H9 (cell line): ENCODE results near the gene SKIC8. TPM values are rescaled to one million over a fixed set of nuclear protein-coding genes. Genes with fewer than 3 reads are reported as not detected.

Experiments
- DNase-seq: peaks from one replicate; pipeline ENCODE4 v3.0.0-alpha.2; 2017
- H2AFZ ChIP-seq: one replicate; pipeline ENCODE4 v1.6.1; 2013; ENCODE audit warnings: mild to moderate bottlenecking, low read length, control low read depth, moderate library complexity
- H2AK5ac ChIP-seq: 2 replicates; pipeline ENCODE4 v1.6.1; 2013; ENCODE audit warnings: low read length, control low read depth, mixed read lengths; ENCODE audit not compliant: insufficient read length
- H2BK120ac ChIP-seq: one replicate; pipeline ENCODE4 v1.6.1; 2013; ENCODE audit warnings: low read depth, mild to moderate bottlenecking, low read length, control low read depth, inconsistent platforms; ENCODE audit not compliant: poor library complexity, severe bottlenecking
- H2BK12ac ChIP-seq: 2 replicates; pipeline ENCODE4 v1.6.1; 2013; ENCODE audit warnings: low read length, control low read depth, mixed read lengths, low read depth; ENCODE audit not compliant: insufficient read length
- H2BK15ac ChIP-seq: 2 replicates; pipeline ENCODE4 v1.6.1; 2013; ENCODE audit warnings: low read depth, low read length, control low read depth
- H2BK20ac ChIP-seq: one replicate; pipeline ENCODE4 v1.6.1; 2013; ENCODE audit warnings: low read depth, mild to moderate bottlenecking, low read length, control low read depth, inconsistent platforms; ENCODE audit not compliant: poor library complexity, severe bottlenecking
- H2BK5ac ChIP-seq: 2 replicates; pipeline ENCODE4 v1.6.1; 2013; ENCODE audit warnings: low read length, control low read depth, mixed read lengths; ENCODE audit not compliant: insufficient read length
- H3K14ac ChIP-seq: 2 replicates; pipeline ENCODE4 v1.6.1; 2013; ENCODE audit warnings: low read length, control low read depth; ENCODE audit not compliant: insufficient read depth
- H3K18ac ChIP-seq: 2 replicates; pipeline ENCODE4 v1.6.1; 2013; ENCODE audit warnings: low read depth, mild to moderate bottlenecking, mixed read lengths, low read length, control low read depth; ENCODE audit not compliant: insufficient read length
- H3K23ac ChIP-seq: 2 replicates; pipeline ENCODE4 v1.6.1; 2013; ENCODE audit warnings: low read length, control low read depth, mixed read lengths, low read depth; ENCODE audit not compliant: insufficient read length
- H3K23me2 ChIP-seq: 2 replicates; pipeline ENCODE4 v1.6.1; 2013; ENCODE audit warnings: low read depth, mild to moderate bottlenecking, mixed read lengths, low read length, control low read depth; ENCODE audit not compliant: insufficient read length, poor library complexity, severe bottlenecking
- H3K27ac ChIP-seq: 2 replicates; pipeline ENCODE4 v1.5.1; 2013; ENCODE audit warnings: low read length, control low read depth, mixed read lengths, low read depth; ENCODE audit not compliant: insufficient read length
- H3K27me3 ChIP-seq: 2 replicates; pipeline ENCODE4 v1.6.1; 2013; ENCODE audit warnings: low read length, control low read depth, inconsistent platforms; ENCODE audit not compliant: insufficient read depth
- H3K4ac ChIP-seq: 2 replicates; pipeline ENCODE4 v1.6.1; 2013; ENCODE audit warnings: low read depth, mild to moderate bottlenecking, control low read depth, inconsistent platforms, low read length, moderate library complexity
- H3K4me1 ChIP-seq: 2 replicates; pipeline ENCODE4 v1.6.1; 2013; ENCODE audit warnings: low read length, control low read depth, inconsistent platforms; ENCODE audit not compliant: insufficient read depth
- H3K4me2 ChIP-seq: 2 replicates; pipeline ENCODE4 v1.6.1; 2013; ENCODE audit warnings: low read length, control low read depth, mixed read lengths; ENCODE audit not compliant: insufficient read length, insufficient read depth
- H3K56ac ChIP-seq: 2 replicates; pipeline ENCODE4 v1.6.1; 2013; ENCODE audit warnings: low read depth, mild to moderate bottlenecking, mixed read lengths, low read length, control low read depth; ENCODE audit not compliant: insufficient read length
- H3K79me1 ChIP-seq: 2 replicates; pipeline ENCODE4 v1.6.1; 2013; ENCODE audit warnings: low read depth, mild to moderate bottlenecking, moderate library complexity, low read length, control low read depth, inconsistent platforms; ENCODE audit not compliant: insufficient read depth, poor library complexity, severe bottlenecking
- H3K79me2 ChIP-seq: 2 replicates; pipeline ENCODE4 v1.6.1; 2013; ENCODE audit warnings: low read length, control low read depth, inconsistent platforms; ENCODE audit not compliant: insufficient read depth
- H3K9ac ChIP-seq: 2 replicates; pipeline ENCODE4 v1.6.1; 2013; ENCODE audit warnings: low read length, control low read depth, mixed read lengths; ENCODE audit not compliant: insufficient read length; ENCODE audit errors: extremely low read depth
- H3K9me3 ChIP-seq: one replicate; pipeline ENCODE4 v1.6.1; 2013; ENCODE audit warnings: low read depth, low read length, inconsistent platforms; ENCODE audit not compliant: control insufficient read depth
- H3T11ph ChIP-seq: one replicate; pipeline ENCODE4 v1.6.1; 2013; ENCODE audit warnings: mild to moderate bottlenecking, low read length, control low read depth, inconsistent platforms
- H4K20me1 ChIP-seq: one replicate; pipeline ENCODE4 v1.6.1; 2013; ENCODE audit not compliant: control insufficient read depth, insufficient read length, insufficient read depth
- H4K5ac ChIP-seq: 2 replicates; pipeline ENCODE4 v1.6.1; 2013; ENCODE audit warnings: low read depth, mild to moderate bottlenecking, mixed read lengths, low read length, control low read depth; ENCODE audit not compliant: insufficient read length
- H4K8ac ChIP-seq: replicated peaks from 2 replicates; pipeline ENCODE4 v1.6.1; 2013; ENCODE audit warnings: low read length, control low read depth, mixed read lengths, low read depth; ENCODE audit not compliant: insufficient read length
- H4K91ac ChIP-seq: 2 replicates; pipeline ENCODE4 v1.6.1; 2013; ENCODE audit warnings: low read depth, mild to moderate bottlenecking, moderate library complexity, mixed read lengths, low read length, control low read depth; ENCODE audit not compliant: insufficient read length
- H3K27ac Mint-ChIP-seq, 3 experiments: 2 replicates in 2 of 3; 3 replicates in 1 of 3; pipeline ENCODE4 v1.8.0; 2020 to 2021; ENCODE audit warnings: mixed read lengths in 3 of 3, mild to moderate bottlenecking in 1 of 3, moderate library complexity in 1 of 3
- H3K27me3 Mint-ChIP-seq: 2 replicates; pipeline ENCODE4 v1.8.0; 2021; ENCODE audit warnings: low read depth, mild to moderate bottlenecking, moderate library complexity, mixed read lengths
- H3K36me3 Mint-ChIP-seq, 3 experiments: 2 replicates in 2 of 3; 3 replicates in 1 of 3; pipeline ENCODE4 v1.8.0; 2020 to 2021; ENCODE audit warnings: low read depth in 3 of 3, mixed read lengths in 3 of 3; ENCODE audit not compliant: insufficient read depth in 1 of 3
- H3K4me1 Mint-ChIP-seq, 2 experiments: 2 replicates each; pipeline ENCODE4 v1.8.0; 2020; ENCODE audit warnings: mixed read lengths in 2 of 2
- H3K4me3 Mint-ChIP-seq, 2 experiments: 2 replicates in 1 of 2; 3 replicates in 1 of 2; pipeline ENCODE4 v1.8.0; 2020 to 2021; ENCODE audit warnings: mild to moderate bottlenecking in 2 of 2, mixed read lengths in 2 of 2, moderate library complexity in 1 of 2
- H3K9me3 Mint-ChIP-seq, 2 experiments: 2 replicates in 1 of 2; 3 replicates in 1 of 2; pipeline ENCODE4 v1.8.0; 2020; ENCODE audit warnings: mild to moderate bottlenecking in 2 of 2, mixed read lengths in 2 of 2, moderate library complexity in 1 of 2
- CTCF ChIP-seq: fragments of 200-600 bp; sonication (generic); conservative IDR thresholded peaks from 3 replicates; pipeline ENCODE4 v1.8.0; 2021; ENCODE audit warnings: antibody characterized with exemption, mild to moderate bottlenecking
- WGBS: extraction: QIAGEN DNeasy Blood & Tissue Kit; methylation state at CpG from one replicate; pipeline ENCODE4 v1.1.7; 2013; ENCODE audit warnings: missing lambda C conversion rate, low lambda C conversion rate, mixed read lengths; ENCODE audit not compliant: insufficient read length; ENCODE audit errors: extremely low coverage; 5-methylcytosine and 5-hydroxymethylcytosine counted together
- total RNA-seq: library from RNA; stranded (reverse); gene quantifications from 2 replicates; pipeline ENCODE4 v1.2.1, GENCODE V29; 2021

Gene SKIC8
- total RNA-seq, 1 experiment from 2014 or later, result 45.6 TPM

- peaks cover 2% of the 10 kb centered on the region; the same call in 1 of the 2 replicates for H3K27me3 Mint-ChIP-seq
- Histone ChIP-seq H3K79me1 (no peaks in the 10 kb centered on the region), H3K23ac (no peak overlapping the region), H2BK15ac (0 out of 2 replicates have a peak overlapping the region, but pooled peaks have one; percentile 54), H3K18ac (peak overlapping the region; percentile 57), H3K56ac (no peak overlapping the region), H3K14ac (0 out of 2 replicates have a peak overlapping the region, but pooled peaks have one; percentile 41), H2BK5ac (no peak overlapping the region), H2BK120ac (no peak overlapping the region), H2BK12ac (no peak overlapping the region), H2AK5ac (no peak overlapping the region), H2BK20ac (no peak overlapping the region), H3K4ac (no peak overlapping the region), H3K4me2 (no peak overlapping the region), H3K9me3 (no peaks in the 10 kb centered on the region), H3K27ac (no peak overlapping the region), H4K8ac (no peak overlapping the region), H3K27me3 (no peaks in the 10 kb centered on the region), H4K5ac (no peak overlapping the region), H3T11ph (no peak overlapping the region), H2AFZ (no peak overlapping the region), H3K4me1 (peaks cover 9% of the 10 kb centered on the region; the same call in 1 of the 2 replicates), H3K23me2 (no peaks in the 10 kb centered on the region), H4K91ac (no peak overlapping the region), H3K79me2 (no peaks in the 10 kb centered on the region), H4K20me1 (no peaks in the 10 kb centered on the region), H3K9ac (no peak overlapping the region)
- DNase-seq, result no peak
- peaks cover 43 to 59% of the 10 kb centered on the region in 2 experiments for H3K4me1 Mint-ChIP-seq
- no peaks in the 10 kb centered on the region; a peak in 1 of 5 replicates for H3K9me3 Mint-ChIP-seq
- H3K36me3 Mint-ChIP-seq, result no peaks in the 10 kb centered on the region
- H3K27ac Mint-ChIP-seq, result peak overlapping the region in 1 of 3 experiments; percentile 19; a peak in 2 of 7 replicates
- no CpG with 5 or more reads among the region's 8 CpGs for WGBS
- 0 out of 3 replicates have a peak, but pooled peaks have one; percentile 9 for TF ChIP-seq CTCF
- peak overlapping the region in 1 of 2 experiments; percentile 22; a peak in 2 of 5 replicates for H3K4me3 Mint-ChIP-seq
Observed at GRCh38 chr15:78317145-78317836, 17.9 kb upstream of the SKIC8 start.
